ENCODE results near the gene KMT2E.
"Not testable (repeated sequence)": the region's sequence is repeated elsewhere in the genome, so short reads cannot be mapped to it uniquely, and the experiment has no call there.

KMT2E gene

DNA sequence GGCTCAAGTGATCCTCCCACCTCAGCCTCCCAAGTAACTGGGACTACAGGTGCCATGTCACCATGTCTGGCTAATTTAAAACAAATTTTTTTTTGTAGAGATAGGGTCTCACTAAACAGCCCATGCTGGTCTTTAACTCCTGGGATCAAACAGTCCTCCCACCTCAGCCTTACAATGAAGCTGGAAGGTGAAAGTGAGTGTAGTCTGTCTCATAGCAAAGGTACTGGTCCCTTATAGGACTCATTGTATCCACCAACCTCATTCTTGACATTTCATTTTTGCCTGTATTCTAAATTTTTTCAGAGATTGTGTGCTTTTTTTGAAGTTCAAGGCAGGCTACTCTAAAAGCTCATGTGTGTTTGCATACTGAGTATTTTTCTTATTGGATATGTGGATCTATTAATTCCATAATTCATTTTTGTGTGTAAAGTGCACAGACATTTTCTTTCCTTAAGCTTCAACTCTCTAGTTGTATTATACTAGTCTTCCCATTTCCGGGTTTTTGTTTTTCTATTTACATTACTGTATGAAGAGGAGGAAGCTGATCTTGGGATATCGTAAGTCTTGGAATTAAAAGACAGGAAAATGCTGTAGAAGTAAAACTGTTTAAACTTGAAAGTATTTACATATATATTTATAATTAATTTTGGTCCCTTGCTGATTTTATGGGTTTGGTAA is 13.3 kb downstream of the KMT2E start:
- DNase-seq, result no peak

DNA sequence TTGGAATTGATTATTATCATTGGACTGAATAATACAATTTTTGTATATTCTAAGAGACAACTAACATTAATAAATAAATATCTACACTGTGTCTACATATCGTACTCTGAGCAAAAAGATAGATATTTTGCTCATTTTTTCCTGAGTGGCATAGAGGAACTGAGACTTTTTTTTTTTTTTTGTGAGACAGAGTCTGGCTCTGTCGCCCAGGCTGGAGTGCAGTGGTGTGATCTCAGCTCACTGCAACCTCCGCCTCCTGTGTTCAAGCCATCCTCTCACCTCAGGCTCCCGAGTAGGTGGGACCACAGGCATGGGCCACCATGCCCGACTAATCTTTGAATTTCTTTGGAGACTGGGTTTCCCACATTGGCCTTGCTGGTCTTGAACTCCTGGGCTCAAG is 14.0 kb downstream of the KMT2E start:
- DNase-seq, result no peak

DNA sequence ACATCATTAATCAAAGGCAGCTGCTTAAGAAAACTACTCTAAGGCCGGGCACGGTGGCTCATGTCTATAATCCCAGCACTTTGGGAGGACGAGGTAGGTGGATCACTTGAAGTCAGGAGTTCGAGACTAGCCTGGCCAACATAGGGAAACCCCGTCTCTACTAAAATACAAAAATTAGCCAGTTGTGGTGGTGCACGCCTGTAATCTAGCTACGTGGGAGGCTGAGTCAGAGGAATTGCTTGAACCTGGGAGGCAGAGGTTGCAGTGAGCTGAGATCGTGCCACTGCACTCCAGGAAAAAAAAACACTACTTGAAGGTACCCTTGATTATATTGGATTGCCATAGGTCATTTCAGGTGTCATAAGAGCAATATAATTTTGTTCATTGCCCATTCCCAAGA is 14.9 kb downstream of the KMT2E start:
- DNase-seq, result not testable (repeated sequence)

DNA sequence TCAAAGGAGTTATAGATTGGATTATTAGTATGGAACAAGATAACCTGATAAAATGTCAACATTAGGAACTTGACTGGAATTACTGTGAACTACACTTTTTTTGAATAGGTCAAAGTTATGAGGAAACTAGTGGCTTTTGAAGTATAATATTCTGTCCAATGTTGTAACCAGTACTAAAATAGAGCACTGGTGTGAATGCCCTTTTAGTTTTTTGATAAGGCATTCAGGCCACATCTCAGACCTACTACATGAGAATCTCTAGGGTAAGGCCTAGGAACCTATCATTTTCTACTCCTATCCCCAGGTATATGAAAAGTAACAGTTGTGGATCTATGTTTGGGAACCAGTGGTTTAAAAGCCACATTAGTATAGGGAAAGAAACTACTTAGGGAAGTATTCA is 16.4 kb downstream of the KMT2E start:
- DNase-seq, result no peak

DNA sequence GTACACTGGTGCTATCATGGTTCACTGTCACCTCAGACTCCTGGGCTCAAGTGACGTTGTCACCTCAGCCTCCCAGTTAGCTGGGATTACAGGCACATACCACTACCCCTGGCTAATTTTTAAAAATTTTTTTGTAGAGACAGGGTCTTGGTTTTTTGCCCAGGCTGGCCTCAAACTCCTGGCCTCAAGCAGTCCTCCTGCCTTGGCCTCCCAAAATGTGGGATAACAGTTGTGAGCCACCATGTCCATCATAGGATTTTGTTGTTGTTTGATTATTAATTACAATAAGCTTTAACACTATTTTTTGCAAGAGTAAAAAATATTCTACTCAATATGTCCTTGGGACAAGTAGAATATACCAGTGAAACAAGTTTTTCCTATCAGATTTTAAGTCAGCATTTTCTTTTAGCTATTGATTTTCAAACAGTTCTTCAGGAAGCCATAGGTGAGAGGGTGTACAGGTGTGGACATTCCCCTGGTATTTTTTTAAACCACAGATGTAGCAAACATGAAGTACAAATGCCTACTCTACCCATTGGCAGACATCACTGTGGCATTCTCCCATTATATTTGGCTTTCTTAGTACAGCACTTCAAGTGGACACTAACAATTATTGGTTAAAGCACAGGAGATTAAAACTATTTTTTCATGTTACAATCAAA is 18.7 kb downstream of the KMT2E start:
- DNase-seq, result no peak

DNA sequence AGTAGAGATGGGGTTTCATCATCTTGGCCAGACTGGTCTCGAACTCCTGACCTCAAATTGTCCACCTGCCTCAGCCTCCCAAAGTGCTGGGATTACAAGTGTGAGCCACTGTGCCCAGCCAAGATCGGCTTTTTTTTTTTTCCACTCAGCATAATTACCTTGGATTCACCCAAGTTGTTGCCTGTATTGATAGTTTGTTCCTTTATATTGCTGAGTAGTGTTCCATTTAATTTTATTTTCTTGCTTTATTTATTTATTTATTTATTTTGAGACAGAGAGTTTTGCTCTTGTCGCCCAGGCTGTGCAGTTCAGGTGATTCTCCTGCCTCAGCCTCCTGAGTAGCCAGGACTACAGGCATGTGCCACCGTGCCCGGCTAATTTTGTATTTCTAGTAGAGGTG is 21.3 kb downstream of the KMT2E start:
- no peak for DNase-seq

DNA sequence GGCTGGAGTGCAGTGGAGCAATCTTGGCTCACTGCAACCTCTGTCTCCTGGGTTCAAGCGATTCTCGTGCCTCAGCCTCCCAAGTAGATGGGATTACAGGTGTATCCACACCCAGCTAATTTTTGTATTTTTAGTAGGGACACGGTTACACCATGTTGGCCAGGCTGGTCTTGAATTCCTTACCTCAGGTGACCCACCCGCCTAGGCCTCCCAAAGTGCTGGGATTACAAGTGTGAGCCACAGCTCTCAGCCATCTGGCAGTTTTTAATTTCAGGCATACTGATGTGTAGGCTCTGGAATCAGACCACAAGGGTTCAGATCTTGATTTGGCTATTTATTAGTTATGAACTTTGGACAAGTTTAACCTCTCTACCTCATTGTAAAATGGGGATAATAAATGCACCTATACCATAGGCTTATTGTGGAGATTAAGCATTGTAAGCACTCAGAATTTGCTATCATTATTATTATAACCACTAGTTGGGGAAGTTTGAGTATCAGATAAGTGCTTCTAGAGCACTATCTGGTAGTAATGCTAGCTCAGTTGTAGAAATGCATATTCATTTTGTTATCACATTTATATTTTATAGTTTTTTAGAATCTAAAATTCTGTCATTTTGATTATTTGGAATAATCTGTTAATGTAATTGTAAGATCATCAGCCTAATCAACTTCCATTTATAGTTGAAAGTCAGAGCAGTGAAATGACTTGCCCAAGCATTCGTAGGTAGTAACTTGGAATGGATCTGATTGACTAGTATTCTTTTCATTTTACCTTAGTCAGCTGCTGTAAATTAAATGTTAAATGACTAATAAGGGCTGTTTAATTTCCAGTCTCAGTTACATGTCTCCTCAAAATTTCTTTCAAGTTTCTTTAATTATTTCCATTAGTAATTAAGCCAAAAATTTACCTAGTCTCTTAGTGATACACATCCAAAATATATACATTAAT is 22.5 kb downstream of the KMT2E start:
- no peak for DNase-seq

DNA sequence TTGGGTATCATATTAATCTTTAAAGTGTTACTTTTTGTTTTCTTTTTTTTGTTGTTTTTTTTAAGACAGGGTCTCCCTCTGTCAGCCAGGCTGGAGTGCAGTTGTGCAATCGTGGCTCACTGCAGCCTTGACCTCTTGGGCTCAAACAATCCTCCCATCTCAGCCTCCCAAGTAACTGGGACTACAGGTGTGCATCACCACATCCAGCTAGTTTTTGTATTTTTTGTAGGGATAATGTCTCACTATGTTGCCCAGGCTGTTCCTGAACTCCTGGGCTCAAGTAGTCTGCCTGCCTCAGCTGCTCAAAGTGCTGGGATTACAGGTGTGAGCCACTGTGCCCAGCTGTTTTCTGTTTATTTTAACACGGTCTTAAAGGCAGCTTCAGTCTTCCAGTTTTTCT is 23.3 kb downstream of the KMT2E start:
- DNase-seq, result no peak

DNA sequence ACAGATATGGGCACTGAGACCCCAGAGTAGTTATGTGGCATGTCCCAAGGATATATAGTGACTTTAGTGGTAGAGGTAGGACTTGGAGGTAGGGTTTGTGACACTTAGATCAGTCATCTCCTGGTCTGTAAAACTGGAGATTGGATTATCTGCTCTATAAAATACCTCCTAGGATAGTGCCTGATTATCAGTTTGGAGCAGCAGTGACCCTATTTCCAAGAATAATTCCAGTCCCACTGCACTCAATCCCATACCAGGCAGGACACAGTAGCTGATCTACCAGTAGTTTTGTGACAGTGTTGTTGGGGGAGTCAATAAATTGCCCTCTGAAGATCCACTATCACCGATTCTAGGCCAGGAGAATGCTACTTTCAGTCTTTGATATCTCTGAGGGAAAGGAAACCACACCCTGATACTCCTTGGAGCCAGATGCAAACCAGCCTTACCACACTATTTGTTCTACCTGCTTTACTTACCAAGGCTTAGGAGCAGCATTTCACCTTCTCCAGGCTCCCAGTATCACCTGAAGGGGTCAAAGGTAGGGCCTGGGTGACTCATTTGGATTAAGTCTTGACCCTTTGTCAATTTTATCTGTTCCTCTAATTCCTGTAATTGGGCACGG is 30.6 kb downstream of the KMT2E start:
- DNase-seq, result no peak

DNA sequence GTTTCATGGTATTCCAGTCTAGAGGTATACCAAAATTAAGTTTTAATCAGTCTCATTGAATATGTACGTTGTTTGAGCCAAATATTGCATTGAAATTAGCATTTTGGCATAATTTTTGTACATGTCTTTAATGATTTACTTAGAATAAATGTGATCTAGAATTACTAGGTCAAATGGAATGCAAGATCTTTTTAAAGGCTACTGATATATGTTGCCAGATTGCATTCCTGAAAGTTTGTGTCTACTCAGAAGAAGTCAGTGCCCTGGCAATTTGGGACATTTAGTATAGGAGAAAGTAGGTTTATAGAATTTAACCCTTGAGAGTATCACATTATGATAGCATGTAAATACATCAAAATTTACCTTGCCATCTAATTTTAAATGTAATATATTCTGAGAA is 32.4 kb downstream of the KMT2E start:
- no peak for DNase-seq

DNA sequence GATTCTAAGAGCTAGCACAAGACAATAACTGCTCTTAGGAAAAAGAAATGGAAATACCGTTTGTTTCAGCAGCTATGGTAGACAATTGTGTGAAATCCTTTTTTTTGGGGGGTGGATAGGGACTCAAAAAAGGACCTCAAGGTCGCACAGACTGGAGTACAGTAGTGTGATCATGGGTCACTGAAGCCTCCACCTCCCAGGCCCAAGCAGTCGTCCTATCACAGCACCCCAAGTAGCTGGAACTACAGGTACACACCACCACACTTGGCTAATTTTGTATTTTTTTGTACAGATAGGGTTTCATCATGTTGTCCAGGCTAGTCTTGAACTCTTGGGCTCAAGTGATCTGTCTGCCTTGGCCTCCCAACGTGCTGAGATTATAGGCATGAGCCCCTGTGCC is 33.9 kb downstream of the KMT2E start:
- DNase-seq, result no peak

DNA sequence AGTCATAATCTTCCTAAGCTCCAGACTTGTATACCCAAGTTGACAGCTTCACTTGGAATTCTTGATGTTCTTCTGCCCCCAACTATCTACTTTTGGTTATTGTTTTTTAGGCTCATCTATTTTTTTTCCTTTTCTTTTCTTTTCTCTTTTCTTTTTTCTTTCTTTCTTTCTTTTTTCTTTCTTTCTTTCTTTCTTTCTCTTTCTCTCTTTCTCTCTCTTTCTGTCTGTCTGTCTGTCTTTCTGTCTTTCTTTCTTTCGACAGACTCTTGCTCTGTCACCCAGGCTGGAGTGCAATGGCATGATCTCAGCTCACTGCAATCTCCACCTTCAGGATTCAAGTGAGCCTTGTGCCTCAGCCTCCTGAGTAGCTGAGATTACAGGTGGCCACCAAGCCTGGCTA is 36.5 kb downstream of the KMT2E start:
- no peak for DNase-seq

DNA sequence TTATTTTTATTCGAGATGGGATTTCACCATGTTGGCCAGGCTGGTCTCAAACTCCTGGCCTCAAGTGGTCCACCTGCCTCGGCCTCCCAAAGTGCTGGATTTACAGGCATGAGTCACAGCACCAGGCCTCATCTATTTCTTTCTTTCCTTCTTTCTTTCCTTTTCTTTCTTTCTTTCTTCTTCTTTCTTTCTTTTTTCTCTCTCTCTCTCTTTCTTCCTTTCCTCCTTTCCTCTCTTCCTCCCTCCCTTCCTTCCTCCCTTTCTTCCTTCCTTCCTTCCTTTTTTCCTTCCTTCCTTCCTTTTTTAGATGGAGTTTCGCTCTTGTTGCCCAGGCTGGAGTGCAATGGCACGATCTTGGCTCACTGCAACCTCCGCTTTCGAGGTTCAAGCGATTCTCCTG is 36.9 kb downstream of the KMT2E start:
- not testable (repeated sequence) for DNase-seq

DNA sequence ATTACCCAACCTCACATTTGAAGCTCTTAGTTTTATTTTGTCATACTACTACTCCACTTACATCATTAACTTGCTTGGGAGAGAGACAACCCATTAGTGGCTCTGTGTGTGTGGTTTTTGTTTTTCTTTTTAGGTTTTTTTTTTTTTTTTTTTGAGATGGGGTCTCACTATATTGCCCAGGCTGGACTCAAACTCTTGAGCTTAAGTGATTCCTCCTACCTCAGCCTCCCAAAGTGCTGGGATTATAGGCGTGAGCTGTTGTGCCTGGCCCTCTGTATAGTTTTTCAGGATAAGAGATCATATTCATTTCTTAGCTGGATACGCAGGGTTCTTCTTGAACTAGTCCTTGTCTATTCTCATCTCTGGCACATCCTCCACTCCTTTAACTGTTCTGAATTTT is 41.1 kb downstream of the KMT2E start:
- DNase-seq, result no peak

DNA sequence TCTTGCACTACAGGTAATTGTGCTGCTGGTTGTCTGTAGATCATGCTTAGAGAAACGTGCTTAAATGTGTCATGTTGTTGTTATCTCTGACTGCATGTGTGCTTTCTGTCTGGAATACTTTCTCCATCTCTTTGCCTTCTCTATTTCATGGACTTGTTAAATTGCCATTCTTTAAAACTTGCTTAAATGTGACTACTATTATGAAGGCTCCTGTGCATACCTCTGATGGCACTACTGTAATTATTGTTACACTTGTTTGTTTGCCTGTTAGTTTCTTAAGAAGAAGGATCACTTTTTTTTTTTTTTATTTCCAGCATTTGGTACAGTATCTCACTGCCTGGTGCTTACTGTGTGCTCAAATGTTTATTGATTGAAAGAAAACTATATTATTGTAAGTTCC is 41.6 kb downstream of the KMT2E start:
- DNase-seq, result no peak

DNA sequence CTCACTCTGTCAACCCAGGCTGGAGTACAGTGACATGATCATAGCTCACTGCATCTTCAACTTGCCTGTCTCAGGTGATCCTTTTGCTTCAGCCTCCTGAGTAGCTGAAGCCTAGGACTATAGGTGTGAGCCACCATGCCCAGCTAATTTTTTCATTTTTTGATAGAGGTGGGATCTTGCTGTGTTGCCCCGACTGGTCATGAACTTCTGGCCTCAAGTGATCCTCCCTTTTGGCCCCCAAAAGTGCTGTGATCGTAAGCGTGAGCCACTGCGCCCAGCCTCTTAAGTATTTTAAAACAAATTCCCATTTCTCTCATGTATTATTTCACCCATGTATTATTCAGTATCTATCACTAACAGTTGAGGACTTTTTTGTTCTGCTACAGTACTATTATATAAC is 43.5 kb downstream of the KMT2E start:
- DNase-seq, result no peak

DNA sequence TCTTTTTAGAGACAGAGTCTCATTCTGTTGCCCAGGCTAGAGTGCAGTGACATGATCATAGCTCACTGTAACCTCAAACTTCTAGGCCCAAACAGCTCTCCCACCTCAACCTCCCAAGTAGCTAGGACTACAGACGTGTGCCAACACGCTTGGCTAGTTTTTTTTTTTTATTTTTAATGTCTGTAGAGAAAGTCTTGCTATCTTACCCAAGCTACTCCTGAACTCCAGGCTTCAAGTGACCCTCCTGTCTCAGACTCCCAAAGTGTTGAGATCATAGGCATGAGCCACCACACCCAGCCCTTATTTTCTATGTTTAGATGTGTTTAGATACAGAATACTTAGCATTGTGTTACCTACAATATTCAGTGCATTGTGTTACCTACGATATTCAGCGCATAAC is 46.4 kb downstream of the KMT2E start:
- DNase-seq, result no peak

DNA sequence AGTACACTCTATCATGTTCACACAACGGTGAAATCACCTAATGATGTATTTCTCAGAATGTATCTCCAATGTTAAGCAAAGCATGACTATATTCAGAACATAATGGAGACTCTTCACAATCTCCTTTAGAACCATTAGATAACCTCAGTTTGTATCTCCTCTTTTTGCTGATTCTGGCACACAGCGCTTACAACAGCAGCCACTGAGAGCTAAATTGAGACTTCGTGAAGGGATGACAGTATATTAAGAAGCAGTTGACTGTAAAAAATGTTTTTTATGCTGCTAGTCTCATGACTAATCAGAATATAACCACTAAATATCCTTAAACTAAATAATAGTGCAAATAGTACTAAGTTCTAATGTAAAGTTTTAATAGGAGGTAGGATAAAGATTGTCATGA is 46.9 kb downstream of the KMT2E start:
- no peak for DNase-seq

DNA sequence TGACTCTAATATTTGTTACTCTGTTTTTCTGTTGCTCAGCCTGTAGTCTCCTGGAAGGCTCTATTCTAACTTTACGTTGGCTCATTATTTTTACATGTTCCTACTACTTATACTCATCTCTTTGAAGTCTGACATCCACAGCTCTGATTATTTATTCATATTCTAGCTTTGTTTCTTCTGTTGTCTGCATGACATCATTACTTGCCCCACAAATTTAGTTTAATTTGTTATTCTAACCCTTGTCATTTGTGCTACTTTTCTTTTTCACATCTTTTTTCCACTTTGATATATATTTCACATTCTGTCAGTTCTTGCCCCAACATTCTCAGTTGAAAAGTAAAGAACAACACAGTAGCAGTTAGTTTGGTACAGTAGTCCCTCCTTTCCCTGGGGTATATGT is 51.1 kb downstream of the KMT2E start:
- DNase-seq, result no peak

DNA sequence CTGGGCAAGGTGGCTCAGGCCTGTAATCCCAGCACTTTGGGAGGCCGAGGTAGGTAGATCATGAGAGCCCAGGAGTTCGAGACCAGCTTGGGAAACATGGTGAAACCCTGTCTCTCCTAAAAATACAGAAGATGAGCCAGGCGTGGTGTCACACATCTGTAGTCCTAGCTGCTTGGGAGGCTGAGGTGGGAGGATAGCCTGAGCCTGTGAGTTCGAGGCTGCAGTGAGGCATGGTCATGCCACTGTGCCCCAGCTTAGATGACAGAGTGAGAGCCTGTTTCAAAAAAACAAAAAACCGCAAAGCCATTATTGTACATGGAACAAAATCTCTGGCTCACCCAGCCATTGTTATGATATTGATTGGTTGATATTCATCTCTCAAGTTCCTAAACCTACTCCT is 53.7 kb downstream of the KMT2E start:
- no peak for DNase-seq

DNA sequence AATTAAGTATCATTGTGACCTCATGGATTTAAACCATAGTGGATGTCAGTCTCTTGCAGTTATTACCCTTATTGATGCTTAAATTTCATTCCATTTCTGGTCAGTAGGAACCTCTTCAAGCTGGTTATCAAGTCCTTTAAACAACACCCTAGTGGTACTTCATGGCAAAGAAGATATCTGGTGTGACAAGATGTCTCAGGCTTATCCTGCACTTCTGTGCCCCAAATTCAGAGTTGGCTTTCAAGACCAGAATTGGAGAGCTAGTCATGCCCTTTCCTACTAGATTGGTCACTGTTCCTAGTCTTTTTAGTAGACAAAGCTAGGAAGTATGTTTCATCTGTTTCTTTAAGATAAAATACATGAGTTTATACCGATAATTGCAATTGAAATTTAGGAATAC is 54.9 kb downstream of the KMT2E start:
- no peak for DNase-seq

DNA sequence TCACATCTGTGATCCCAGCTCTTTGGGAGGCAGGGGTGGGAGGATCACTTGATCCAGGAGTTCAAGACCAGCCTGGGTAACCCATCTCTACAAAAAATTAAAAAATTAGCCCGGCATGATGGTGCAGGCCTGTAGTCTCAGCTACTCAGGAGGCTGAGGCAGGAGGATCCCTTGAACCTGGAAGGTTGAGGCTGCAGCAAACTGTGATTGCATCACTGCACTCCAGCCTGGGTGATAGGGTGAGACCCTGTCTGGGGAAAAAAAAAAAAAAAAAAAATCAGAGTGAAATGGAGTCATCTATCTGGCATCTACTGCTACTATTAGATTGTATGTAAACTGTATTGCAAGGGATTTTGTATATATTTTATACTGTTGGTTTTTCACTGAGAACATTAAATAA is 59.1 kb downstream of the KMT2E start:
- DNase-seq, result no peak

DNA sequence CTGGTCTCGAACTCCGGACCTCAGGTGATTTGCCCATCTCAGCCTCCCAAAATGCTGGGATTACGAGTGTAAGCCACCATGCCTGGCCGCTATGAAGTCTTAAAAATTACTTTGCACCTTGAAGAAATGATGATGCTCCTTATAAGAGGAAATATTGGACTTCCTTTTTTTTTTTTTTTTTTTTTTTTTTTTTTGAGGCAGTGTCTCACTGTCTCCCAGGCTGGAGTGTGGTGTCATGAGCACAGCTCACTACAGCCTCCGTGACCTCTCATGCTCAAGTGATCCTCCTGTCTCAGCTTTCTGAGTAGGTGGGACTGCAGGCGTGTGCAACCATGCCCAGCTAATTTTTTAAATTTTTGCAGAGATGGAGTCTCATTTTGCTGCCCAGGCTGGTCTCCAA is 65.3 kb downstream of the KMT2E start:
- no peak for DNase-seq

DNA sequence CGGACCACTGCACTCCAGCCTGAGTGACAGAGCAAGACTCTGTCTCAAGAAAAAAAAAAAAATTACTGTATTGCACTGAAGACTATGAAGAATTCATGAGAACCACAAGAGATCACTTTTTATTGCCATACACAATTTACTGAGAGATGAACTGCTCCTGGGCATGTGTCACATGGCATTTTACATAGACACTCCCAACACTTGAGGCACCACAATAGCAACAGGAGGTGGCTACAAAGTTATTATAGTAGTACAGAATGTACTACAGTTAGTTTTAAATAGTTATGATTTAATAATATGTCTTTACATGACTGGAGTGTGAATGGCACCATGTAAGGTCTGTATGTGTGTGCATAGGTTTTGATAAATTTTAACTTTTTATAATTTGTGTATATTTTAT is 70.6 kb downstream of the KMT2E start:
- DNase-seq, result no peak
